Trophoblast cell (in vitro differentiated cells and primary cell): Measurements from ENCODE around the gene MACO1.

Experiments used
- DNase-seq, 2 donors: peaks; one replicate each; pipeline ENCODE4 v3.0.0-alpha.2; 2016
- H2AFZ ChIP-seq: 2 replicates; pipeline ENCODE4 v1.6.1; 2013; ENCODE audit warnings: low read length, moderate library complexity, mild to moderate bottlenecking; ENCODE audit not compliant: insufficient read depth, poor library complexity
- H2AK5ac ChIP-seq: 2 replicates; pipeline ENCODE4 v1.6.1; 2013; ENCODE audit warnings: mild to moderate bottlenecking, low read length
- H2BK120ac ChIP-seq: 2 replicates; pipeline ENCODE4 v1.6.1; 2013; ENCODE audit warnings: low read length, mild to moderate bottlenecking, moderate library complexity; ENCODE audit not compliant: insufficient read depth, poor library complexity
- H2BK12ac ChIP-seq: 2 replicates; pipeline ENCODE4 v1.6.1; 2013; ENCODE audit warnings: mild to moderate bottlenecking, low read length, moderate library complexity
- H2BK5ac ChIP-seq: 2 replicates; pipeline ENCODE4 v1.6.1; 2013; ENCODE audit warnings: low read length, low read depth, moderate library complexity, mild to moderate bottlenecking; ENCODE audit not compliant: poor library complexity
- H3K14ac ChIP-seq: 2 replicates; pipeline ENCODE4 v1.6.1; 2013; ENCODE audit warnings: mild to moderate bottlenecking, low read length
- H3K18ac ChIP-seq: 2 replicates; pipeline ENCODE4 v1.6.1; 2013; ENCODE audit warnings: mild to moderate bottlenecking, low read length
- H3K23ac ChIP-seq: 2 replicates; pipeline ENCODE4 v1.6.1; 2013; ENCODE audit warnings: low read length
- H3K27ac ChIP-seq: 2 replicates; pipeline ENCODE4 v1.5.1; 2013; ENCODE audit warnings: low read depth, mild to moderate bottlenecking, inconsistent platforms, low read length, moderate library complexity
- H3K27me3 ChIP-seq: 2 replicates; pipeline ENCODE4 v1.6.1; 2013; ENCODE audit warnings: inconsistent platforms, mild to moderate bottlenecking, low read length, moderate library complexity; ENCODE audit not compliant: insufficient read depth
- H3K36me3 ChIP-seq, 2 experiments: 1 replicate in 1 of 2; 2 replicates in 1 of 2; pipeline ENCODE4 v1.6.1; 2013; ENCODE audit warnings: low read length in 2 of 2, mild to moderate bottlenecking in 2 of 2, moderate library complexity in 1 of 2; ENCODE audit not compliant: insufficient read depth in 2 of 2, control insufficient read depth in 1 of 2
- H3K4ac ChIP-seq: 2 replicates; pipeline ENCODE4 v1.6.1; 2013; ENCODE audit warnings: low read depth, mild to moderate bottlenecking, low read length, moderate library complexity
- H3K4me1 ChIP-seq, 2 experiments: 1 replicate in 1 of 2; 2 replicates in 1 of 2; pipeline ENCODE4 v1.6.1; 2013; ENCODE audit warnings: low read length in 2 of 2, mild to moderate bottlenecking in 2 of 2, moderate library complexity in 1 of 2; ENCODE audit not compliant: insufficient read depth in 2 of 2, control insufficient read depth in 1 of 2
- H3K4me2 ChIP-seq: 2 replicates; pipeline ENCODE4 v1.6.1; 2013; ENCODE audit warnings: inconsistent platforms, mild to moderate bottlenecking, low read length, moderate library complexity
- H3K4me3 ChIP-seq: 2 replicates; pipeline ENCODE4 v1.5.1; 2013; ENCODE audit warnings: mild to moderate bottlenecking, low read depth, low read length, inconsistent platforms
- H3K79me1 ChIP-seq: one replicate; pipeline ENCODE4 v1.6.1; 2013; ENCODE audit warnings: low read length
- H3K79me2 ChIP-seq: 2 replicates; pipeline ENCODE4 v1.6.1; 2013; ENCODE audit warnings: low read length, mild to moderate bottlenecking; ENCODE audit not compliant: control insufficient read depth, insufficient read depth, poor library complexity
- H3K9ac ChIP-seq: 2 replicates; pipeline ENCODE4 v1.6.1; 2013; ENCODE audit warnings: mild to moderate bottlenecking, low read length
- H3K9me3 ChIP-seq: 2 replicates; pipeline ENCODE4 v1.6.1; 2013; ENCODE audit warnings: low read depth, mild to moderate bottlenecking, control low read depth, inconsistent platforms, low read length; ENCODE audit not compliant: insufficient read depth
- H4K12ac ChIP-seq: 2 replicates; pipeline ENCODE4 v1.6.1; 2013; ENCODE audit warnings: low read depth, mild to moderate bottlenecking, low read length, moderate library complexity
- H4K8ac ChIP-seq: 2 replicates; pipeline ENCODE4 v1.6.1; 2013; ENCODE audit warnings: low read depth, mild to moderate bottlenecking, low read length, moderate library complexity
- H4K91ac ChIP-seq: one replicate; pipeline ENCODE4 v1.6.1; 2013; ENCODE audit warnings: low read depth, mild to moderate bottlenecking, low read length, moderate library complexity
- WGBS: extraction: QIAGEN DNeasy Blood & Tissue Kit; methylation state at CpG from one replicate; pipeline ENCODE4 v1.1.7; 2013; ENCODE audit warnings: missing lambda C conversion rate; ENCODE audit not compliant: insufficient read length, insufficient coverage; ENCODE audit errors: extremely low coverage; 5-methylcytosine and 5-hydroxymethylcytosine counted together

MACO1 gene

DNA sequence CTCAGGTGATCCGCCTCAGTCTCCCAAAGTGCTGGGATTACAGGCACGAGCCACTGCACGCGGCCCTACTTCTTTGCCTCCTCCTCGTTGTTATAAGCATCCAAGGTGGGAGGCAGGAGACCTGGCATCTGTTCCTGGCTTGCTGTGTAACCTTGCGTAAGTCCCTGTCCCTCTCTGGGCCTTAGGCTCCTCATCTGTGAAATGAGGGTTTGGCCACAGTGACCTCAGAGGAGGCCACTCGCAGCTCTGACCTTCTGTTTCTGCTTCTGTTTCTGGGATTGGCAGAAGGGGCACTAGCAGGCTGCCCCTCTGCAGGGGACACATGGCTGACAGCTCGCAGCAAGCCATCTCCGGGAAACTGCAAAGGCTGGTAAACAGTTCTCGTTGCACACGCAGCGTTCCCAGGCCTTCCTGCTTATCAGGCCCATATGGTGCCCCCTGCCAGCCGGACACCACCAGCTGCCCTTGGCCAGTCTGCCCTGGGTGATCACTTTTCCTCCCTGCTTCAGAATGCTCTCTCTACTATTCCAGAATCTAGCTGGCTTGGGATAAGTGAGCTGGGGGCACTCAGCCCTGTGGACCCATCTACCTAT lies 110.1 kb downstream of the MACO1 start:
- Histone ChIP-seq H2BK12ac (no peak overlapping the region), H3K18ac (no peak overlapping the region), H4K8ac (no peak overlapping the region), H3K36me3 (no peaks in the 10 kb centered on the region), H3K27ac (no peak overlapping the region), H3K4me1 (peaks cover 16 to 17% of the 10 kb centered on the region in 2 experiments), H3K4me2 (no peak overlapping the region), H3K9me3 (no peaks in the 10 kb centered on the region), H2AK5ac (no peak overlapping the region), H4K91ac (no peak overlapping the region), H3K9ac (no peak overlapping the region), H3K4me3 (no peak overlapping the region), H2BK5ac (no peak overlapping the region), H3K23ac (no peak overlapping the region), H2BK120ac (no peak overlapping the region), H4K12ac (no peak overlapping the region), H3K4ac (no peak overlapping the region), H3K27me3 (no peaks in the 10 kb centered on the region), H2AFZ (no peak overlapping the region), H3K79me2 (peaks cover 7% of the 10 kb centered on the region), H3K14ac (no peak overlapping the region), H3K79me1 (peaks cover 5% of the 10 kb centered on the region)
- WGBS = no CpG with 5 or more reads among the region's 13 CpGs
- no peak for DNase-seq

DNA sequence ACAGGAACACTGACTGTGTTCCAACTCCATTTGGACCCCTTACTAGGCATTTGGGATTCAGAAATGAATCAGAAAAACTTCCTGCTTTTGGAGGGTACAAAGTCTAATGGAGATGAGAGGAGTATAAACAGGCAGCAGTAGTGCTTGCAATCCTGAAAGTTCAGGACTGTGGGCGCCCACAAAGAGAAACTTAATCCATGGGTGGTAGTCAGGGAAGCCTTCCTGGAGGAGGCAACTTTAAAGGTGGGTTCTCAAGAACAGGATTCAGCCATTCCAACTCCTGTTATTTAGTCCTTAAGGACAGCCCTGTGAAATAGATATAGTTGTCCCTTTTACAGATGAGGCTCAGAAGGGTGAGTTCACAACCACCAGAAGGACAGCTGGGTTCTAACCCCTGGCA lies 110.7 kb downstream of the MACO1 start:
- H3K4me3 ChIP-seq = no peak overlapping the region
- H3K9ac ChIP-seq = no peak overlapping the region
- no peak overlapping the region for H3K27ac ChIP-seq
- H3K79me1 ChIP-seq = peaks cover 5% of the 10 kb centered on the region
- H3K14ac ChIP-seq = no peak overlapping the region
- H2AK5ac ChIP-seq = no peak overlapping the region
- H3K36me3 ChIP-seq = no peaks in the 10 kb centered on the region
- no peak overlapping the region for H2BK120ac ChIP-seq
- no peak overlapping the region for H4K12ac ChIP-seq
- no peak overlapping the region for H3K4me2 ChIP-seq
- no CpG with 5 or more reads among the region's 1 CpG for WGBS
- H3K27me3 ChIP-seq = no peaks in the 10 kb centered on the region
- H2AFZ ChIP-seq = no peak overlapping the region
- DNase-seq = no peak
- H3K23ac ChIP-seq = no peak overlapping the region
- no peak overlapping the region for H2BK5ac ChIP-seq
- no peak overlapping the region for H4K8ac ChIP-seq
- H3K79me2 ChIP-seq = peaks cover 7% of the 10 kb centered on the region
- no peak overlapping the region for H2BK12ac ChIP-seq
- no peaks in the 10 kb centered on the region for H3K9me3 ChIP-seq
- no peak overlapping the region for H3K18ac ChIP-seq
- no peak overlapping the region for H3K4ac ChIP-seq
- H3K4me1 ChIP-seq = peaks cover 16 to 17% of the 10 kb centered on the region in 2 experiments
- no peak overlapping the region for H4K91ac ChIP-seq

DNA sequence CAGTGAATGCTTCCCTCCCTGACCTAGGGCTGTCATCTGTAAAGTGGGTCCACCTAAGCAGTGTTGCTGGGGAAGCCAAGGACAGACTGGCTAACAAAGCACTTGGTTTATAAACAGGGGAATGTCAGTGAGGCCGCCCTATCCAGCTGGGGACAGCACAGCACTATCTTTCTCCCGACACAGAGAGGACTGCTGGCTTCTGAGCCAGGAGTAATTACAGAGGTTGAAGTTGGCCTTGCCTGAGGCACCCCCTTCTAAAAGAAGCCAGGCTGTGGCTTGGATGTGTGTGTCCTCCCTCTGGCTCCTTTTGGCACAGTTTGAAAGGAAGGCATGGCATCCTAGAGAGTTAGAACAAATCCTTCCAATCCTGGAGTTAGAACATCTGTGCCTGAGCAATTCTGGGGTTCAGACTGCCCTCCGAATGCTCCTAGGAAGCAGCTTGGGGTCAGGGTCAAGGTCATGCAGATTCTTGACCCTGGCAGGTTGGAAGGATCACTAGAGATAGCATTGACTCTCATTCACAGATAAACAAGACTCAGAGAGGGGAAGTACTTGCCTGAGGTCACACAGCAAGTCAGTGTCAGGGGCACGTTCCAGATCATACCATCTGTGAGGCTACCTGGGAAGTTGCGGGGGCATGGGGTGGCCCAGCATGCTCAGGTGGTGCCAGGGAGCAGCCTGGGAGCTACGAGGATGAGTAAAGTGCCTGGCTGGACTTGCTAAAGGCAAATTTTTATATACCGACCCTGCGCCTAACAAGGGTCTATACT lies 111.4 kb downstream of the MACO1 start:
- no peak overlapping the region for H2BK12ac ChIP-seq
- no peak overlapping the region for H2AFZ ChIP-seq
- no peak overlapping the region for H3K27ac ChIP-seq
- no peak overlapping the region for H2BK5ac ChIP-seq
- WGBS = no CpG with 5 or more reads among the region's 8 CpGs
- no peak overlapping the region for H3K23ac ChIP-seq
- DNase-seq = no peak
- no peak overlapping the region for H3K14ac ChIP-seq
- H2AK5ac ChIP-seq = peak overlapping the region; percentile 56
- H3K18ac ChIP-seq = no peak overlapping the region
- no peak overlapping the region for H3K9ac ChIP-seq
- H3K4ac ChIP-seq = no peak overlapping the region
- no peaks in the 10 kb centered on the region for H3K36me3 ChIP-seq
- no peak overlapping the region for H3K4me3 ChIP-seq
- no peak overlapping the region for H4K12ac ChIP-seq
- no peak overlapping the region for H3K4me2 ChIP-seq
- no peak overlapping the region for H2BK120ac ChIP-seq
- peaks cover 16 to 17% of the 10 kb centered on the region in 2 experiments for H3K4me1 ChIP-seq
- H3K79me1 ChIP-seq = peaks cover 5% of the 10 kb centered on the region
- H3K79me2 ChIP-seq = peaks cover 7% of the 10 kb centered on the region
- no peaks in the 10 kb centered on the region for H3K27me3 ChIP-seq
- H4K8ac ChIP-seq = no peak overlapping the region
- H4K91ac ChIP-seq = no peak overlapping the region
- H3K9me3 ChIP-seq = no peaks in the 10 kb centered on the region

DNA sequence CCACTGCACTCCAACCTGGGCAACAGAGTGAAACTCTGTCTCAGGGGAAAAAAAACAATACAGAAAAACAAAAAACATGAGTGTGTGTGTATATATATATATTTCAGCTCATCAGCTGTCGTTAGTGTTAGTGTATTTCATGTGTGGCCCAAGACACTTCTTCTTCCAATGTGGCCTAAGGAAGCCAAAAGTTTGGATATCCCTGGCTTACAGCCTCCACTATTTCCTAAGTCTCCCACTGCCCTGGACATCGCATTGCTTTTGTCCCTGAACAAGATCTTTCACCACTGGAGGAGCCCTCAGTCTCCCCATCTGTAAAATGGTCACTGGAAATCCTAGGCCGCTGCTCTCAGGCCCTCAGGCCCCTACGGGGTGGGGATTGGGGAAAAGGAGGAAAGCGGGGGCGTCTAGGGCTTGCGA lies 112.3 kb downstream of the MACO1 start:
- no CpG with 5 or more reads among the region's 7 CpGs for WGBS

More for the DNA sequence above, 112.3 kb downstream of the MACO1 start:
- DNase-seq = no peak
- H3K36me3 ChIP-seq = no peaks in the 10 kb centered on the region
- no peak overlapping the region for H2BK12ac ChIP-seq
- H4K12ac ChIP-seq = no peak overlapping the region
- H3K18ac ChIP-seq = no peak overlapping the region
- H2BK5ac ChIP-seq = no peak overlapping the region
- H3K4me1 ChIP-seq = peaks cover 16 to 17% of the 10 kb centered on the region in 2 experiments
- peaks cover 5% of the 10 kb centered on the region for H3K79me1 ChIP-seq
- H2AK5ac ChIP-seq = no peak overlapping the region
- no peak overlapping the region for H3K4me3 ChIP-seq
- H3K9me3 ChIP-seq = no peaks in the 10 kb centered on the region
- H3K14ac ChIP-seq = no peak overlapping the region
- no peak overlapping the region for H3K27ac ChIP-seq
- H3K4me2 ChIP-seq = peak overlapping the region; percentile 97
- H2AFZ ChIP-seq = no peak overlapping the region
- no peak overlapping the region for H3K23ac ChIP-seq
- H3K79me2 ChIP-seq = peaks cover 7% of the 10 kb centered on the region
- H4K91ac ChIP-seq = no peak overlapping the region
- no peak overlapping the region for H2BK120ac ChIP-seq
- H3K27me3 ChIP-seq = no peaks in the 10 kb centered on the region
- H3K9ac ChIP-seq = no peak overlapping the region
- no peak overlapping the region for H3K4ac ChIP-seq
- H4K8ac ChIP-seq = no peak overlapping the region
